HEK293 (cell line): Measurements from ENCODE around the gene YWHAG.

Experiments used
- CTCF ChIP-seq: fragments of 450-650 bp; formaldehyde crosslinking; IDR thresholded peaks from 2 replicates; pipeline ENCODE4 v1.5.1; 2016; ENCODE audit warnings: missing biosample characterization, missing genetic modification characterization
- OVOL3 ChIP-seq: fragments of 450-650 bp; formaldehyde crosslinking; IDR thresholded peaks from 2 replicates; pipeline ENCODE4 v1.5.1; 2016; ENCODE audit warnings: missing biosample characterization, missing genetic modification characterization
- SP2 ChIP-seq: fragments of 450-650 bp; formaldehyde crosslinking; IDR thresholded peaks from 2 replicates; pipeline ENCODE4 v1.5.1; 2016; ENCODE audit warnings: missing biosample characterization, missing genetic modification characterization
- TCF7L2 ChIP-seq: IDR thresholded peaks from 2 replicates; pipeline ENCODE4 v1.6.1; 2011; ENCODE audit warnings: low read depth, mild to moderate bottlenecking, inconsistent platforms, low read length, moderate library complexity, borderline replicate concordance
- ZBTB44 ChIP-seq: fragments of 450-650 bp; IDR thresholded peaks from 2 replicates; pipeline ENCODE4 v1.5.1; 2018; ENCODE audit warnings: missing biosample characterization, mild to moderate bottlenecking, missing genetic modification characterization
- ZNF148 ChIP-seq: fragments of 450-650 bp; formaldehyde crosslinking; IDR thresholded peaks from 2 replicates; pipeline ENCODE4 v1.5.0; 2017; ENCODE audit warnings: missing biosample characterization, missing genetic modification characterization, borderline replicate concordance
- ZNF175 ChIP-seq: fragments of 450-650 bp; formaldehyde crosslinking; IDR thresholded peaks from 2 replicates; pipeline ENCODE4 v1.5.1; 2016; ENCODE audit warnings: missing biosample characterization, missing genetic modification characterization
- ZNF221 ChIP-seq: fragments of 450-650 bp; formaldehyde crosslinking; IDR thresholded peaks from 2 replicates; pipeline ENCODE4 v1.5.1; 2017; ENCODE audit warnings: missing biosample characterization, missing genetic modification characterization, borderline replicate concordance
- ZNF274 ChIP-seq, 2 experiments: fragments of 200-500 bp in 1 of 2; fragments of 450-650 bp in 1 of 2; sonication (Bioruptor generic) in 1 of 2; formaldehyde crosslinking in 1 of 2; IDR thresholded peaks; 2 replicates each; pipeline versions ENCODE4 v1.5.1 to v1.6.1; 2014 to 2016; ENCODE audit warnings: borderline replicate concordance in 1 of 2, inconsistent platforms in 1 of 2, low read length in 1 of 2, missing biosample characterization in 1 of 2, missing genetic modification characterization in 1 of 2
- ZNF280C ChIP-seq: fragments of 450-650 bp; formaldehyde crosslinking; IDR thresholded peaks from 2 replicates; pipeline ENCODE4 v1.5.1; 2016; ENCODE audit warnings: missing biosample characterization, missing genetic modification characterization
- ZNF664 ChIP-seq: fragments of 450-650 bp; formaldehyde crosslinking; IDR thresholded peaks from 2 replicates; pipeline ENCODE4 v1.5.1; 2016; ENCODE audit warnings: missing biosample characterization, missing genetic modification characterization
- ZNF707 ChIP-seq: fragments of 450-650 bp; formaldehyde crosslinking; IDR thresholded peaks from 2 replicates; pipeline ENCODE4 v1.5.1; 2016; ENCODE audit warnings: missing biosample characterization, missing genetic modification characterization

GRCh38 chr7:76330673-76331072 lies 28.1 kb downstream of the YWHAG start:
- TF ChIP-seq ZNF148 (tag by site-specific recombination) (no peak), CTCF (tag by site-specific recombination) (no peak), ZNF280C (no peak), ZBTB44 (tag by site-specific recombination) (no peak), ZNF274 (IDR thresholded peaks at IDR 0.05; ENCODE audit: low read length) (no peak), ZNF274 (tag by site-specific recombination; IDR thresholded peaks at IDR 0.05; ENCODE audit: borderline replicate concordance) (no peak), TCF7L2 (no peak), ZNF221 (tag by site-specific recombination) (no peak), ZNF664 (tag by site-specific recombination) (no peak), ZNF707 (tag by site-specific recombination) (no peak), ZNF175 (tag by site-specific recombination) (no peak), SP2 (tag by site-specific recombination) (no peak), OVOL3 (tag by site-specific recombination) (no peak)
